ENCODE measurements around the gene CLEC7A.

DNA sequence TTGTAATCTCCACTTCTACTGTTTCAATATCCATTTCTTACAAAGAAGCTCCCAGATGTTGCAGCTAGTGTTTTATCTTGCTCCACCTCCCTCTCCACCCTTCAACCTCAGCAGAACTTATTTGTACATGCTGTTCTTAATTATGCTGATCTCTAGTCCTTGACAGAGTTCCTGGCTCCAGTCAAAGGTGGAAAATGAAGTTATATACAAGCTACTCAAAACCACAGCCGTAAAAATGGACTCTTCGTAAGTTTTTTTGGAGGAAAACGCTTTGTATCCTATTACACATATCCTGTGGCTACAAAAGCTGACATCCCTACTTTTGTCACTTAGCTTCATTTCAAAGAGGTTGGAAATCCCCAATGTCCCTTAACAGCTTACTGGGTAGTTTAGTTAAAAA is 32.5 kb downstream of the CLEC7A start:
- TF ChIP-seq CTCF (IDR thresholded peaks at IDR 0.05 in 4 of 5, conservative IDR thresholded peaks at IDR 0.05 in 1 of 5) (no peak), POLR2A (IDR thresholded peaks at IDR 0.05) (peak in 1 of 2 donors; percentile 37)
